Ovary (tissue), 9 donors: ENCODE measurements around the gene ZIK1. TPM values are rescaled to one million over a fixed set of nuclear protein-coding genes. Genes with fewer than 3 reads are reported as not detected.

Experiments
- DNase-seq, 5 donors: peaks; one replicate each; pipeline ENCODE4 v3.0.0-alpha.2; 2019 to 2020
- H3K27ac ChIP-seq, 2 donors: fragments of 200-600 bp; one replicate each; pipeline versions ENCODE4 v1.5.1 to v1.8.0; 2019 to 2022
- H3K27me3 ChIP-seq: fragments of 200-600 bp; one replicate; pipeline ENCODE4 v1.8.0; 2022
- H3K36me3 ChIP-seq: fragments of 200-600 bp; sonication (generic); one replicate; pipeline ENCODE4 v1.5.1; 2019
- H3K4me1 ChIP-seq: one replicate; pipeline ENCODE4 v1.8.1; 2013; ENCODE audit warnings: mild to moderate bottlenecking, moderate library complexity; ENCODE audit not compliant: insufficient read depth
- H3K4me3 ChIP-seq: fragments of 200-600 bp; sonication (generic); one replicate; pipeline ENCODE4 v1.5.1; 2017
- H3K9me3 ChIP-seq, 2 donors: fragments of 200-600 bp in 1 of 2; sonication (generic) in 1 of 2; one replicate each; pipeline versions ENCODE4 v1.5.1 to v1.8.1; 2013 to 2019; ENCODE audit warnings: mild to moderate bottlenecking in 1 of 2, moderate library complexity in 1 of 2
- CTCF ChIP-seq, 3 donors: fragments of 450-650 bp in 2 of 3; fragments of 200-600 bp in 1 of 3; IDR thresholded peaks; one replicate each; pipeline versions ENCODE4 v1.5.1 to v1.8.0; 2016 to 2022; ENCODE audit warnings: antibody characterized with exemption in 3 of 3, mild to moderate bottlenecking in 1 of 3
- EP300 ChIP-seq: sonication (generic); formaldehyde crosslinking; IDR thresholded peaks from one replicate; pipeline ENCODE4 v1.6.1; 2017; ENCODE audit warnings: antibody characterized with exemption
- POLR2A ChIP-seq: fragments of 450-650 bp; IDR thresholded peaks from one replicate; pipeline ENCODE4 v1.6.1; 2017; ENCODE audit warnings: antibody characterized with exemption, mild to moderate bottlenecking, moderate library complexity
- WGBS, 3 donors: extraction: QIAGEN DNeasy Blood & Tissue Kit in 1 of 3; methylation state at CpG; one replicate each; pipeline versions ENCODE4 v1.1.5 to v1.1.7; 2013 to 2017; 5-methylcytosine and 5-hydroxymethylcytosine counted together
- intact Hi-C, 4 donors: fragments of 100-400 bp; cut with DNase I; formaldehyde crosslinking; loops; one replicate each; pipeline versions ENCODE4 v1.11.0 to v1.15.1; 2022 to 2023
- polyA plus RNA-seq, 2 donors: library from polyadenylated mRNA; stranded (reverse); fragments of 200-250 nt in 1 of 2; fragments of 350-450 nt in 1 of 2; fragmentation: Illumina TruSeq in 1 of 2; extraction: RNeasy Lipid Tissue Mini Kit (QIAGEN cat#74804) in 1 of 2; gene quantifications; one replicate each; pipeline ENCODE4 v1.2.3, GENCODE V29; 2013 to 2014
- total RNA-seq, 7 donors: library from RNA; depleted of rRNA in 2 of 7; stranded (reverse); fragments of >200 nt in 2 of 7; fragmentation: NEBNext Ultra II Directional in 3 of 7; extraction: Animal tissue kit (Norgen Biotek cat#: 25700) in 3 of 7; gene quantifications; one replicate each; pipeline versions ENCODE4 v1.1.0 to v1.2.4, GENCODE V29; 2016 to 2023
- donor health status: DM: no; HTN: no; CAD: no; lungs with moderate emphysema.
- donor health status: DM: no; HTN: no; CAD: no.
- donor health status: Bipolar disorder and iron deficiency.
- donor health status: DM: yes; HTN: yes; CAD: no.
- donor health status: DM: no; HTN: no; CAD: no.
- donor health status: DM: yes; HTN: yes; CAD: no.

Gene ZIK1
- total and polyA plus RNA-seq, 9 donors, result 3.4 to 10.2 (median 7.3) TPM

DNA sequence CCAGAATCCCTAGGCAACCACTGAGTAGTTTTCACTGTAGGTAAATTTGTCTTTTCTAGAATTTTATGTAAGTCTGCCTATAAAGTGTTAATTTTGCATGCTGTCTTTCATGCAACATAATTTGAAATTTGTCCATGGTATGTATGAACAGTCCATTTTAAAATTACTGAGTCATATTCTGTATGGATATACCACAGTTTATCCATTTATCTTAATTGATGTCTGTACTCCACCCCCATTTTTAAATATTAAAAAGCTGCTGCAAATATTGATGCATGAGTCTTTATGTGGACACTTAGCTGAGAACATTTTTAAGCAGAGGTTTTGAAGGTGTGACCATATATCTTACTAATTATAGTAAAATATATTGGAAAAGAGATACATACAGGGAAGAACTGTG lies 39.1 kb downstream of the ZIK1 start:
- Histone ChIP-seq H3K27me3 (no peaks in the 10 kb centered on the region), H3K9me3 (peaks cover 14 to 48% of the 10 kb centered on the region in 2 donors), H3K36me3 (peaks cover 6% of the 10 kb centered on the region), H3K4me1 (no peaks in the 10 kb centered on the region), H3K4me3 (no peak overlapping the region), H3K27ac (no peak overlapping the region)
- no peak for TF ChIP-seq CTCF (IDR thresholded peaks at IDR 0.05)
- TF ChIP-seq EP300, result no peak
- TF ChIP-seq POLR2A, result no peak
- intact Hi-C loops, result no loop called here
- no peak for DNase-seq

DNA sequence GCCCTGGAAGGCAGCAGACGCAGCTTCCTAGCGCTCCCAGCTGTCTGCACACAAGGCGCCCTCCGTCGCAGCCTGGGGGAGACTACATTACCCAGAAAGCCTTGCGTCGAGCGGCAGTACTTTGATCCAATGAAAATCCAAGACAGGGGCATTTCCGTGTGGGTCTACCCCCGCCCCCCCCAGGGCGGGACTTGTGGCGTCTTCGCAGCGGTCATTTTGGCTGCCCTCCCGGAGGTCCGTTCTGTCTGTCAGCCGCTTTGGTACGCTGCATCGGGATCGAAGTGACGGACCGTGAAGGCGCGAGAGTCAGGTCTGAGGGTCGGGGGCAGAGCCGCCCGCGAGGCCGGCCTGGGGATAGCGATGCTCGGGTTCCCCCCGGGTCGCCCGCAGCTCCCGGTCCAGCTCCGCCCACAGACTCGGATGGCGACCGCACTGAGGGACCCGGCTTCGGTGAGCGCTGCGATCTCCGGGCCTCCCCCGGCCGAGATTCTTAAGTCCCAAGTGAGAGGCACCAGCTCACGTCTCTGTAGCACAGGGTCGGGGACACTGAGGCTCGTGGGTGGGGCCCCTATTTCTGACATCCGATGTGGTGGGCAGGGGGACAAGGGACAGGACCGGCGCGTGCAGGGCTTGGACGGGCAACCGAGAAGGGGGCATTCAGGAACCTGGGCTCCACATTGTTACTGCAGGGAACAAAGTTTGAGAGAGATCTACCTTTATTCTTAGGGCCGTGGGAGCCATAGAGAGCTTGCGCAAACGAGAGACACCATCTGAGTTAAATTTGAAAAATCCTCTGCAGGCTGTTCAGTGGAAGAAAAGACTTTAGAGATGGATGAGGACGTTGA lies 49.3 kb downstream of the ZIK1 start, which contains the start of gene ZNF211:
ZNF211 (plus strand) TSS at position 182 of the 845 bp plus-strand sequence; CDS start at position 361, 179 bp downstream.
- DNase-seq, result peak; percentile 90 to 94 (median 93)
- Histone ChIP-seq H3K4me3 (peak within 1 kb of the TSS; percentile 60), H3K4me1 (no peaks in the 10 kb centered on the region), H3K27ac (peak within 1 kb of the TSS in 1 of 2 donors; percentile 52), H3K9me3 (peaks cover 10 to 14% of the 10 kb centered on the region in 2 donors), H3K36me3 (no peaks in the 10 kb centered on the region), H3K27me3 (no peaks in the 10 kb centered on the region)
- TF ChIP-seq CTCF (IDR thresholded peaks at IDR 0.05) (no peak), POLR2A (no peak), EP300 (no peak)
- intact Hi-C loops, result no loop called here
- 1 to 3% (median 2%) methylated on average over 25 to 59 of the region's 59 CpGs for WGBS, 3 donors

DNA sequence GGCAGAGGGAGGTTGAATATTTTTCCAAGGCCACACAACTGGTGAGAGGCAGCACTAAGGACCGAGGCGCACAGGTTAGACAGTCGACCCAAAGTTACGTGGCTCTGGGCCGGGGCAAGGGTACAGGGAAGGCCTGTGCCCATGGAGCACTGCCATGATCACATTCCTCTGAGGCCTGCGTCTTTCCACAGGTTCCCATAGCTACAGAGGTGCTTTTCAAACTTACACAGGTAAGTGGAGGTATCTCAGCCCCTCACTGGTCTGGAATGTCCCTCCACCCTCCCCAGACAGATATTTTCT lies 49.8 kb downstream of the ZIK1 start:
- TF ChIP-seq EP300 (no peak), CTCF (IDR thresholded peaks at IDR 0.05) (no peak), POLR2A (no peak)

GRCh38 chr19:57637379-57637778 lies 53.4 kb downstream of the ZIK1 start:
- H3K27me3 ChIP-seq, result no peaks in the 10 kb centered on the region
- intact Hi-C loops, result no loop called here
- WGBS, 3 donors, result 88 to 97% (median 90%) methylated on average over 4 of the region's 4 CpGs

More for the DNA sequence above, 49.8 kb downstream of the ZIK1 start:
- WGBS, 3 donors, result 43 to 61% (median 47%) methylated on average over 6 of the region's 6 CpGs
- H3K9me3 ChIP-seq, result peaks cover 10 to 14% of the 10 kb centered on the region in 2 donors
- no peak overlapping the region for H3K27ac ChIP-seq
- DNase-seq, result no peak
- no peaks in the 10 kb centered on the region for H3K27me3 ChIP-seq
- H3K36me3 ChIP-seq, result no peaks in the 10 kb centered on the region
- intact Hi-C loops, result no loop called here
- peak overlapping the region; percentile 60 for H3K4me3 ChIP-seq
- no peaks in the 10 kb centered on the region for H3K4me1 ChIP-seq

More at GRCh38 chr19:57637379-57637778, 53.4 kb downstream of the ZIK1 start:
- Histone ChIP-seq H3K4me3 (no peak overlapping the region), H3K9me3 (peaks cover 22 to 45% of the 10 kb centered on the region in 2 donors), H3K4me1 (no peaks in the 10 kb centered on the region), H3K36me3 (peaks cover 11% of the 10 kb centered on the region), H3K27ac (no peak overlapping the region)
- TF ChIP-seq POLR2A, result no peak
- no peak for TF ChIP-seq CTCF (IDR thresholded peaks at IDR 0.05)
- DNase-seq, result no peak
